HG03575 (cell line): ENCODE data around the gene PHACTR3.

ENCODE experiments used
- ATAC-seq: cut with Tn5 transposase; IDR thresholded peaks from one replicate; pipeline ENCODE4 v1.9.1; 2021; ENCODE audit not compliant: unreplicated experiment, insufficient number of reproducible peaks, low FRiP score; ENCODE audit errors: extremely low read depth

The PHACTR3 gene

DNA sequence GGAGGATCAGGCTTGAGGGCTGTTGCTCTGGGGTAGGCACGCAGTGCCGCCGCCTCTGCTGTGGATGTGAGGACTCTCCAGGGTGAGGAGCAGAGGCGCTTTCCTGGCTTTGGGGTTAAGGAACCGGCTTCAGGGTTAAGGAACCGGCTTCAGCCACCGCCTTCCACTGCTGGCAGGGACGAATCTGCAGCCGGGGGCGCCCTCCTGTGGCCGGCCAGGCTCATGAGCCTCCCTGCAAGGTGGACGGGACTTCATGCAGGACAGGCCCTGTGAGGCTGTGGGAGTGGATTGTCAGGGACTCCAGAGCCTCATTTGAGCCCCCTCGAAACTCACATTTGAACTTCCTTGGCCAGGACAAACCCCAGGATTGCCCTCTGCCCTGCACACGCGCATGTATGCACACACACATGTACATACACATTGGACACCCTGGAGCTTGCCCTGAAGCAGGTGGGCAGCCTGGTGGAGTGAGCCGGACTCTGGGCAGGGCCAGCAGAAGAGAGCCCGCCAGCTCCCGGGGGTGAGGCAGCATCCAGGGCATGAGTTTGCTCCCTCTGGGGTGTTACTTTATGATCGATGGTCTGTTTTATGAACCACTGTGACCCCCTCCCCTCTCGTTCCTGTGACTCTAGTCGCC is 146.9 kb downstream of the PHACTR3 start:
- ATAC-seq = no peak

DNA sequence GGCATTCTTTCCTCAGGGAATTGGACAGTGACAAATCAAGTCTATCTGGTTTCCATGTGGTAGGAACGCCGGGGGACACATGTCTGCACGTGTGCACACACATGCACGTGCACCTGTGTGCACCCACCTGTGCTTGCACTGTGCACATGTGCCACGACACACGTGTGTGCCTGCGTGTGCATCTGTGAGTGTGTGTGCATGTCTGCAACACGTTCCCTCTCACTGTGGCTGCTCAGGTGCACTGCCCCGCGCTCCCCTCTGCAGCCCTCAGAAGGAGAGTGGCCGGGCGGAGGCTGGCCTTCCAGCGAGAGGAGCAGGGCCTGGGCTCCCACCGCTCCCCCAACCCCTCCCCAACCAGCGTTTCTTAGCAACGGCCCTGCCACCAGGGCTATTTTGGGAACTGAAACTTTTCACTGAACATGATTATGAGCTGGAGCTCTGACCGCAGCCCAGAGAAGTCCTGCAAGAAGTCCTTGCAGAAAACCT is 147.8 kb downstream of the PHACTR3 start:
- ATAC-seq = peak; percentile 39

DNA sequence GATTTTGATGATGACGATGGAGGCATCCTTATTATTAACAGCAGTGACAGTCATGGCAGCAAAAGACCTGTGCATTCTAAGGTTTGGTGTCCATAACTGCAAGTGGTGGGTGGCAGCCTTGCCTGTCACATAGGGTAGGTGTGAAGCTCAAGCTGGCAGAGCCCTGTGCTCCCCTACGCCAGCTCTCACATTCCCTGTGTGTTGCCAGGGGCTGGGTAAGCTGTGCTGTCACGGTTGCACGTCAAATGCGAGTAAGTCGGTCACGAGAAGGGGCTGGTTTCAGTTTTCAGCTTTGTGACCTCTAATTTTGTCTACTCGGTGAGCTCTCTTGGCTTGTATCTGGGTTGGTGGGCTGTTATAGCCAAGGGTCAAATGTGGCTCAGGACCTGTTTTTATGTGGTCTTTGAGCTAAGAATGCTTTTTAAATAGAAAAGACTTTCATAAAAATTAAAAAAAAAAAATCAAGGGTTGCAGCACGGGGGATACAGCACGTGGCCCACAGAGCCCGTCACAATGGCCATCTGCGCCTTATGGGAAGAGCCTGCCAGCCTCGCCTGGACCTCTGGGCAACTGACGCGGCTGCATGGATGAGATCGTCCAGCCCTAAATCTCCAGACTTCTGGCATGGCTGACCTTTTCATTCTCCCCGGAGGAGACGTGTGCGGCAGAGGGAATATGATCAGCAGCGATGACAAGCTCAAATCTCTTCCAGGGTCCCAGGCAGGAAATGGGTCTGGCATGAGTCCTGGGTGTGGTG is 148.5 kb downstream of the PHACTR3 start:
- no peak for ATAC-seq

- no peak for ATAC-seq
Observed at GRCh38 chr20:59753836-59754235, 149.5 kb downstream of the PHACTR3 start.

- ATAC-seq = no peak
Observed at GRCh38 chr20:59754551-59754950, 150.2 kb downstream of the PHACTR3 start.

DNA sequence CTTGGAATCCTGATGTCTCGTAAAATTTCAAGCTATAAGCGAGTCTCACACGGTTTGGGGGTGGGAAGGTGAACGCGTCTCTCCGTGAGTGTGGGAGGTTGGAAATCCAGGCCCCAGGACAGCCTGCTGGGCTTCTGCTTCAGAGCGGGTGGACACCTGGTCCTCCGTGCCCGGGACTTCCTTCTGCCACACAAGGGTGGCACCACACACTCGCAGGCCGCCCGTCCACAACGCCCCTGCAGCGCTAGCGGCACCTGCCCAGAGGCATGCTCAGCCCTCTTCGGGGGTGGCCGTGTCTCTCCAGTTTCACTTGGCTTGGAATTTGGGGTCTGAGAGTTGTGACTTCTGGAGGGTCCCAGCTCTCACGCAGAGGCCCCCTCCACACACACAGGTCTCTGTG is 151.9 kb downstream of the PHACTR3 start:
- no peak for ATAC-seq

GRCh38 chr20:59764037-59764436 is 159.7 kb downstream of the PHACTR3 start:
- no peak for ATAC-seq

DNA sequence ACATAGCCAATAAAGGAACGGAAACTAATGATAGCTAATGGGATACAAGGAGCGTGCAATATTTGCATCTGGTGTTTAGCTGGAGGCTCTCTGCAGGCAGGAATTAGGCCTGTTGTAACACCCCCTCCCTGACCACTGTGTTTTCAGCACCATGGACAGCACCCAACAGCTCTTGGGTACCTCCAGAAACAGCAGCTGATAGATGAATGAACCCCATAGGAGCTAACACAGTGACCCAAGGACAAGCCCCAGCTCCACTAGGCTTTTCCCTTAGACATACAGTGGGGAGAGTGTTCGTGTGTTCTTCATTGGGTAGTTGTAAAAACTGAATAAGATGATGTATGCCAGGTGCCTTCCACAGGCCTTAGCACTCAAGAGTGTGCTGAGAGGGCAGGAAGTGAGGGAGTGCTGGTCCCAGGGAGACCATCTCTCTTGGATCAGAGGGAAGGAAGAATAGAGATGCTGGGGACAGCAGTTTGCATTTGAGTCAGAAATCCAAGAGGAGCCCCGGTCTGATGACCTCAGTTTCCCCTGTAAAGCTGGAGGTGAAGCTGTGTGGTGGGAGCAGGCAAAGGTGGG is 161.3 kb downstream of the PHACTR3 start:
- ATAC-seq = no peak

DNA sequence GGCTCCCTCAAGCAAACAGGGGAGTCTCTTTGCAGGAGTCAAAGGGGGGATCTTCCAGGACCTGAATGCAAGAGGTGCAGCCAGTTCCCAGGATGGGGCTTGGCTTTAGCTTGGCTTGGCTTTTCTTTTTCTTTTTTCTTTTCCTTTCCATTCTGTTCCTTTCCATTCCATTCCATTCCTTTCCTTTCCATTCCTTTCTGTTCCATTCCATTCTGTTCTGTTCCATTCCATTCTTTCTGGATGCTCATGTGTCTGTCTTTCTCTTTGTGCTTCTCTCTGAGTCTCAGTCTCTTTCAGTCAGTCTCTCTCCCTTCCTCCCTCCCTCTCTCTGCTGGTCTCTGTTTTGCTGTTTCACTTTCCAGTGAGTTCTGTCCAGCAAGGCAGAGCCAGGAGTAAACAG is 163.3 kb downstream of the PHACTR3 start:
- no peak for ATAC-seq

DNA sequence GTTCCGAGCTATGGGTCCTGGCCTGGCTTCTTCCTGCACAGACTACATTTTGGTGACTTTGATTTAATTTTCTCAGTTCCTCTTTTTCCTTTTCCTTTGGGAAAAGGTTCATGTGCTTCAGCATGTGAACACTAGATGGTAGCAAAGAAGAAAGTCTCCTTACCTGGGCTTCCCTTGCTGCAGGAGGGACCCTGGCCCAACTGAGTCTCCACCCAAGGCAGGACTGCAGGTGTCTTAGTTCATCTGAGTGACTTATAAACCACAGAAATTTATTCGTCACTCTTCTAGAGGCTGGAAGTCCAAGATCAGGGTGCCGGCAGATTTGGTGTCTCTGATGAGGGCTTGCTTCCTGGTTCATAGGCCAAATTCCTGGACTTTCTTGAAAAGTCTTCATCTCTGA is 165.9 kb downstream of the PHACTR3 start:
- ATAC-seq = no peak

DNA sequence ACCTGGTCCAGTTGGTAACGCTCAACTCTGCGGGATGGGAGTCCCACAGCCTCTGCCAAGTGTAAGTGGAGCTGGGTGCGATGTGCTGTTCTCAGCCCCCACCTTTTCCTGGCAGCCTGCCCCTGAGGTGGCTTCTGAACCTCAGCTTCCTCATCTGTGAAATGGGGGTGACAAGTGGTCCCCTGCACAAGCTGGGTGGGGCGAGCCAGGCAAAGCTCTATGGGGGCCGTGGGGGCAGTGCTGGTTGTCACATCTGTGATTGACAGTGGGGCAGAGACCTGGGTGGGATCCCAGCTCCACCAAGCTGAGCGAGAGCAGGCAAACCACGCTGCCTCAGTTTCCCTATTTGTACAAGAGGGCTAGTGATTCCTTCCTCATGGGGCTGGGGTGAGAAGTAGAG is 166.5 kb downstream of the PHACTR3 start:
- ATAC-seq = no peak

DNA sequence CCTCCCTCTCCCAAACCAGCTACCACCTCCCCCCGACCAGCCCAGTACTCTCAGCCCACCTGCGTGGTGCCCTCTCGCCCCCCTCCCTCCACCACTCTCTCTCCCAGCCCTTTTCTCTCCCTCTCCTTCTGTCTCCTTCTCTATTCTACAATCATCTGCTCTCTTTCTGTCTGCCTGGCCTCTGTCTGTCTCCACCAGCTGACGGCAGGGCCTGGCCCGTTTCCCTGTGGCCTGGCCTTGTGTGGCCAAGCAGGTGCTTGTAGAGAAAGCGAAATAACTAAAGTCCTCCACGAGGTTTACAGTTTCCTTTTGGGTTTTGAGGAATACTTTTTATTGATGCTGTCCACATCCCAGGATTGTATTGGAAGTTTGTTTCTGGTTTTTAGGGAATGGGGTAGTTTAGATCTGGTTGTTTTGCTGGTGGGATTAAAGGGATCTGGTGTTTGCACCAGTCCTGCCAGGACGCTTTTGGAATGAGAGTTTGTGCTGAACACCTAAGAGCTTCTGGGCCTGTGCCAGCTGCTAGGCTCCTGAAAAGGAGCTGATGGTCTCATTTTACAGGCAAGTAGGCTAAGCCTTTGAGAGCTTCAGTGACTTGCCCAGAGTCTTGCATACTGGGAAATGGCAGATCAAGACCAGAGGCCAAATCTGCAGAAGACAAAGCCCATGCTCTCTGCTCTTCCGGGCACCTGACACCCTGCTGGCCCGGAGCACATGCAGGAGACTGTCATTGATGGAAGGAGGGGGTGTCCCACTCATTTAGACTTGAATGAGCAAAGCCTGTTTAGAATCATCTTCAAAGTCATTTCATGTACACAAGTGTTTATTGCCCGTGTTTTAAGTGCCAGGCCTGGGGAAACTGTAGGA is 167.4 kb downstream of the PHACTR3 start:
- no peak for ATAC-seq

- ATAC-seq = no peak
Observed at GRCh38 chr20:59772373-59772705, 168.0 kb downstream of the PHACTR3 start.

- ATAC-seq = no peak
Observed at GRCh38 chr20:59772931-59773913, 168.9 kb downstream of the PHACTR3 start.

DNA sequence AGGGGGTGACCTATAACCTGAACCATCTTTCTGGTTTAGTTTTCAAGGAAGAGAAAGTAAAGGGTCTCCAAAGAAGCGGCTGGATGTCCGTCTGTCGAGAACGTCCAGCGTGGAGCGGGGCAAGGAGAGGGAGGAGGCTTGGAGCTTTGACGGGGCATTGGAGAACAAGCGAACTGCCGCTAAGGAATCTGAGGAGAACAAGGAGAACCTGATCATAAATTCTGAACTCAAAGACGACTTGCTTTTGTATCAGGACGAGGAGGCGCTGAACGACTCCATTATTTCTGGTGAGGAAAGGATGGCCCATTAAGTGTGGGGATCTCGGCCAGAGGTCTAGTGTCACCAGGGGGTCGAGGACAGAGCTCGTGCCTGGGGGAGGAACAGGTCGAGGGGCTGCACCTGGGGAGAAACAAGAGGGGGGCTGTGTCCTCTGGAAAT is 169.9 kb downstream of the PHACTR3 start:
- ATAC-seq = no peak

DNA sequence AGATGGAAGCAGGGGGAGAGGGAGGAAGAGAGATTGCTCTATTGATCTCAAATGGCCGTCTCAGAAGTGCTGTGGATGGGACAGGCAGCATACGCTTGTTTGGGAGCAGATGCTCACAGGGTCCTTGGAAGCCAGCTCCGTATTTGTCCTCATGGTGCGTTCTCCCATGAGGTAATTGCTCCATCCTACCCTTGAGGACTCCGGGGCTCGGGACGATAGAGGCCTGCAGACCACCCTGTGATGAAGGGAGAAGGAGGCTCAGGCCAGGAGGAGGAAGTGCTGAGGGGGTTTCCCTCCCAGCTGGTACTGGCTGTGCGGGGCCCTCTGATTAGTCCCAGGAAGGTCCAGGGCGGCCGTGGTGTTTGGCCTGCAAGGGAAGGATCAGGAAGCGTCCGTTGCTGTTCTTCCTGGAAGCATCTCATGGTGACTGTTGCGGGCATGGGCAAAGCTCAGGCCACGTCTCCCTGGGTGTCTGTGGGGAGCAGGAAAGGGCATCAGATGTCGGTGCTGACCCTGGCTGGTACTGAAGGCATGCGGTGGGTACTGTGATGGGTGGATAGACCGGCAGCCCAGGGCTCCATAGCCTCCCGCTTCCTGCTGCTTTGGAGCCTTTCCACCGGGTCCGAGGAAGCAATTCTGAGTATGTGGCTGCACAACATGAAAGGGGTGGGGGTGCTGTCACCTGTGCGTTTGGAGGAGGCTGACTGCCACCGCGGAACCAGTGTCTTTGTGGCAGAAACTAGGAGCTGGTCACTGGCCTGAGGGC is 170.8 kb downstream of the PHACTR3 start:
- ATAC-seq = no peak

DNA sequence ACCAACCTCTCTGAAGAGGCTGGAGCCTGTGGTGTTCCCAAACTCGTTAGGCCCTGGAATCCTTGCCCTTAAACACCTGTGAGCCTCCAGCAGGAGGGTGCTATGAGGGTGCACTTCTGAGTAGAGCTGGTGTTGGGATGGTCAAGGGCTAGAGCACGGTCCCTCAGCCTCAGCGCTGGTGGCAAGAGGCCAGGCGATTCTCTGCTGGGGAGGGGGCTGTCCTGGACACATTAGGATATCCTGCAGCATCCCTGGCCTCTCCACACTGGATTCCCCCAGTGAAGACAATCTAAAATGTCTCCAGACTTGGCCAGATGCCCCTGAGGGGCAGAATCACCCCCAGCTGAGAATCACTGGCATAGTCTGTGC is 171.3 kb downstream of the PHACTR3 start:
- no peak for ATAC-seq
